DMS53 treated with DMSO at 0.1 percent for 48 hours (cell line): ENCODE measurements around the gene CCL17.
"Not testable (repeated sequence)": the region's sequence is repeated elsewhere in the genome, so short reads cannot be mapped to it uniquely, and the experiment has no call there.

ENCODE experiments used
- DNase-seq: peaks from one replicate; lab custom pipeline; 2025; ENCODE audit not compliant: unreplicated experiment; lab: John Stamatoyannopoulos, UW

The CCL17 gene

DNA sequence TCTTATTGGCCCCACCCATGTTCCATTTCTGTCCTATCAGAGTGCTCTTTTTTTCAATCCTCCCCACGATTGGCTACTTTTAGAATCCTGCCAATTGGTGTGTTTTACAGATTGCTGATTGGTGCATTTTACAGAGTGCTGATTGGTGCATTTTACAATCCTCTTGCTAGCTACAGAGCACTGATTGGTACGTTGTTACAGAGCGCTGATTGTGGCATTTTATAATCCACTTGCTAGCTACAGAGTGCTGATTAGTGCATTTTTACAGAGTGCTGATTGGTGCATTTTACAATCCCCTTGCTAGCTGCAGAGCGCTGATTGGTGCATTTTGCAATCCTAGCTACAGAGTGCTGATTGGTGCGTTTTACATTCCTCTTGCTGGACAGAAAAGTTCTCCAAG, 9.5 kb upstream of the CCL17 start:
- no peak for DNase-seq

DNA sequence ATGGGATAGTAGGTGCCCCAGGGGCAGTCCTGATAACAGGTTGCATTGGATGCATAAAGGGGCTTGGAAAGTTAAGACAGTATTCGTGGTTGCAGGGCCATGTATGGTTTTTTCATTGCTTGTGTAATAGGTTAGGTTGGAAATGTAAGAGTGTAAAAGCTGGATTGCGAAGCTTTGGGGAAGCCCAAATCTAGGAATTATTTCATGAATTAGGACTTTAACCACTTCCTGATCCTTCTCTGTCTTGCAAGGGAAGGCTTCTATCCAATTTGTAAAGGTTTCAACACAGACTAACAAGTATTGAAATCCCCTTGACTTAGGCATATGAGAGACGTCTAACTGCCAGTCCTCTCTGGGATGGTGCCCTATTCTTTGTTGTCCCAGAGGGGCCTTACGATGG, 7.8 kb upstream of the CCL17 start:
- no peak for DNase-seq

DNA sequence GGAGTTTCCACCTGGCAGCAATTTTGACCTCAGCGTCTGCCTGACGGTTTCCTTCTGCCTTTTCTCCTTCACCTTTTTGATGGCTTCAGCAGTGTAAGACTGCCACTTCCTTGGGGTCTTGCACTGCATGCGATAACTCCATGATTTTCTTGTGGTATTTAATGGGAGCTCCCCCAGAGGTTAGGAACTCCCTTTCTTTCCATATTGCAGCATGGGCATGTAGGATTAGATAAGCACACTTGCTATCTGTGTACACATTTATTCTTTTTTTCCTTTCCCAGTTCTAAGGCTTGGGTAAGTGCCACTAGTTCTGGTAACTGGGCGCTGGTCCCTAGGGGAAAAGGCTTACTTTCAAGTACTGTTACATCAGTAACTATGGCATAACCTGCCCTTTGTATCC, 7.1 kb upstream of the CCL17 start:
- not testable (repeated sequence) for DNase-seq

DNA sequence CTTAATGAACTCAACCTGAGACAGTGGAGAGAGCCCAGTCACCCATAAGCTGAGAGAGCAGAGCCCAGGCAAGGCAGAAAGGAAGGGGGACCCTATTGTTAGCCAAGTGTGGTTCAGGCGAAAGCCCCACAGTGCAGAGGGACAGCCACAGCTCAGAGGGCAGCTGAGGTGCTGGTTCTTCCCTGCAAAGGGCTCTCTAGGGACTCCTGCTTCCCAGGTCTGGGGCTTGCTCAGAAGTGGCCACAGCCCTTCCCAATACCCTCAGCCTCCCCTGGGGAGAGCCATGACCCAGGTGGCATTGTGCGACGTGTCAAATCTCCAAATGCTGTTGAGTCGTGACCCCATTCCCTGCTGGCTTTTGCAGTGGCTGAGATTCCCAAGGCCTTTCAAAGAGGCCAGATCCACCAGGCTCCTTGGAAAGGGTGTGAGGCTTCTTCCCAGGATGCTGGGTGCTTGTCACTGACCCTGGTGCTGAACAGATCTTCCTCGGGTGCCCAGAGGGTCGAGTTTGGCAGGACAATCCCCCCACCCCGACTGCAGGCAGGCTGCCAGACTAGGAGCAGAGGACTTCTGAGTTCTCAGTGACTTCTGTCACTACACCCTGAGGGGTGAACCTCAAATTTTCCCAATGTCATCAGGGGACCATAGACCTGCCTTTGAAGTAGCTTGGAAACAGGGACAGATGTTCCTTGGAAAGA, 2.5 kb upstream of the CCL17 start:
- no peak for DNase-seq

DNA sequence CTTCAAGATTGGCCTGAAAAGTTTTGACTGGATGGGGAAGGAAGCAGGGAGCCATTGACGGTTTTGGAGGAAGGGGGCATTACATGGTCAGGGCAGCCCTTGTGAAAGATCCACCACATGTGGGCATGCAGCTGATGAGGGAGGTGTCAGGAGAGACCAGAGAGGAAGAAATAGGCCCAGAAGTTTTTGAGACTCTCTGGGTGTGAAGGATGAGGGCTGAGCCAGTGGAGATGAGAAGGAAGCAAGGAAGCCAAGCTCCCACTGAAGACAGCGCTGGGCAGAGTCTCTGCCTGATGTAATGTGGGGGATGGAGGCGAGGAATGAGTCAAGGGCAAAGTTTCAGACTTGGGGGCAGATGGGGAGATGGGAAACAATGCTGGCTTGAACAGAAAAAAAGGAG, 530 bp downstream of the CCL17 start:
- no peak for DNase-seq

DNA sequence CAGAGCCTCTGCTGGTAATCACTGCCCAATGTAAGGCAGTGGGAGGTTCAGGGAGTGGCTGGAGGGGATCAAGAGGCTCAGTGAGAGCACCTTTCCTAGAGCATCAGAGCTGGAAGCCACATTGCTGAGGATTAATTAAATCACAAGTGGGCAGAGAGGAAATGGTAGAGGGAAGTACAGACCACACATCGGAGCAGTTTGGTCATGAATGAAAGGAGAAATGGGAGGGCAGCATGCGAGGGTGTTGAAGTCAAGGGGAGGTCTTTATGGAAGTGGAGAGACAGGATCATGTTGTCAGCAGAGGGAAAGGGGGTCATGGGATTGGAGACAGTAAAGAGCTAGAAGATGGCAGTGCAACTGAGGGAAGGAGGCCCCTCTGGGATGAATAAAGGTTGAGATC, 2.3 kb downstream of the CCL17 start:
- DNase-seq = no peak

DNA sequence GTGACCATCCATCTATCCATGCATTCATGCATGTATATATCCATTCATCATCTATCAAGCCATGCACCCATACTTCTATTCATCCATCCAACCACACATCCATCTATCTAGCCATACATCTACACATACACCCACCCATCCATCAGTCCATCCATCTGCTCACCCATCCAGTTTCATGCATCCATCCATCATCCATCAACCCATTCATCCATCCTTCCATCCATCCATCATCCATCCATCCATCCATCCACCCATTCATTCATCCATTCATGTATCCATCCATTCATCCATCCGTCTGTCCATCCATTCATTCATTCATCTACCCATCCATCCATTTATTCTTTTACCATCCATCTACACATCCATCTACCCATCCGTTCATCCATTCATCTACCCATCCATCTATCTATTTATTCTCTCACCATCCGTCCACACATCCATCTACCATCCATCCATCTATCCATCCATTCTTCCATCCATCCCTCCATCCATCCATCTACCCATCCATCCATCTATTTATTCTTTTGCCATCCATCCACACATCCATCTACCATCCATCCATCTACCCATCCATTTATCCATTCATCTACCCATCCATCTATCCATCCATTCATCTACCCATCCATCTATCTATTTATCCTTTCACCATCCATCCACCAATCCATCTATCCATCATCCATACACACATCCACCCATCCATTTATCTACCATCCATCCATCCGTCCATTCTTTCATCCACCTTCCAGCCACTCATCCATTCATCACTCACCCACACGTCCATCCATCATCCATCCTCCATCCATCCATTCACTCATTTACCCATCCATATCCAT, 3.2 kb downstream of the CCL17 start:
- DNase-seq = no peak

DNA sequence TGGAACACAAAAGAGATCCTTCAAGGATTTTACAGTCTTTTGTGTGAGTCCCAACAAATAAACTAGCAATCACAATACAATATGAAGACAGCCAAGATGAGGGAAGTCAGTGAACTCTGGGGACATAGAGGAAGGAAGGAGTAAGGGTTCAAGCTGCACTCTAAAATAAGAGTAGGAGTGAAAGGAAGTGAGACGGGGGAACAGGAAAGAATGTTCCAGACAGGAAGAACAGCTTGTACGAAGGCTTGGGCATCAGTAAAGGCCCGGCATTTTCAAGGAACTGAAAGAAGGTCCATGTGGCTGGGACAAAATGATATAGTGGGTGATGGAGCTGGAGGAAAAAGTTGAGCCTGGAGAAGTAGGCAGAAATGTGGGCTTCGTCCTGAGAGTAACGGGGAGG, 4.5 kb downstream of the CCL17 start:
- DNase-seq = no peak

DNA sequence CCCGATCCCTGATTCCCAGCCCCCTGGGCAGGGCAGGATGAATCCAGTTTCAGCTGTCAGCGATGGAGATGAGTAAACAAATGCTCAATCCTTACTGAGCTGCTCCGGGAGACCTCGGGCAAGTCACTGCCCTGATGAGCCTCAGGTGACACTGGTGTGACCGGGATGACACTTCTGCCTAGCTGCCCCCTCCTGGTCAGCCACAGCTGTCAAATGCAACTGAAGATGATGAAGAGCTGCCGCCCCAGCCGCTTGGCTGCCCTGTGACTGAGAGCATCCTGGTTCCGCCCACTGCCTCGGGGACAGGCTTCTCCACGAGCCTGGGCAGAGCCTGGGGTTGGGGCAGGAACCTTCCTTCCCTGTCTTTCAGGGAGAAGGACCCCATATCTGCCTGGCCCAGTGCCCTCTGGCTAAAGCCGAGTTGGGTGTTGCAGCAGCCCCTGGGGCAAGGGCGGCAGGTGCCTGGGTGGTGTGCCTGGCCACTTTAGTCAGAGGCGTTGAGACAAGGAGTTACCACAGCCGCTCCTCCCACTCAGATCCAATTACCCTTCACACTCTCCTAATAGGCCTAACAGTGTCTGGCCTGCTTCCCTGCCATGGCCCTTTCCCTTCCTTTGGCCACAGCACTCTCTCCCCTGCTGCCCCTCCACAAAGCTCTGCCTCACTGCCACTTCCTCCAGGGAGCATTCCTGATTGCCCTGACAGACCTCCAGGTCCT, 5.5 kb downstream of the CCL17 start:
- peak; percentile 14 for DNase-seq

DNA sequence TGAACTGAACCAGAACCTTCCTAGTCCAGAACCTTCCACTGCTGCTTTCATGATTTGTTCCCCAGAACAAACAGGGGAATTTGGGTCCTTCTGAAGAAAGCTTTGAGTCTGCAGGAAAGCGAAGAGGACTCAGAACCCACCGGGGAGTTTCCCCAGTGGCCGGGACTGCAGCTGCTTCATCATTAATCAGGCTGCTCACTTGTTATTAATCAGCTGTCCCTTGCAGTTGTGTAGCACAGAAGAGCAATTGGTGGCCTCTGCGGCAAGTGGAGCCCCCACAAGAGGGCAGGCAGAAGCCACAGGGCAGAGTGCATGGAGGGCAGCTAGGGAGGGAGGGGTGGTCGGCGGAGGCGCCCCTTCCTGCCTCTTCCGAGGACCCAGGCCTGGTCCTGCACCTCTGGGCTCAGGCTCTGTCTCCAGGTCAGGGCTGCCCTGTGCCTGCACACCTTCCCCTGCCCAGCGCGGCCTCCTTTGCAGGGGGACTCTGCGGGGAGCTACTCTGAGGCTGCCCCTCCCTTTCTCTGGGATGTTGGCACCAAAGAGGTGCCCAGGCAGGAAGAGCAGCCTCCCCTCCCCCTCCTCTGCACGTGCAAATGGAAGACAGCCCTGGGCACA, 6.9 kb downstream of the CCL17 start:
- no peak for DNase-seq

DNA sequence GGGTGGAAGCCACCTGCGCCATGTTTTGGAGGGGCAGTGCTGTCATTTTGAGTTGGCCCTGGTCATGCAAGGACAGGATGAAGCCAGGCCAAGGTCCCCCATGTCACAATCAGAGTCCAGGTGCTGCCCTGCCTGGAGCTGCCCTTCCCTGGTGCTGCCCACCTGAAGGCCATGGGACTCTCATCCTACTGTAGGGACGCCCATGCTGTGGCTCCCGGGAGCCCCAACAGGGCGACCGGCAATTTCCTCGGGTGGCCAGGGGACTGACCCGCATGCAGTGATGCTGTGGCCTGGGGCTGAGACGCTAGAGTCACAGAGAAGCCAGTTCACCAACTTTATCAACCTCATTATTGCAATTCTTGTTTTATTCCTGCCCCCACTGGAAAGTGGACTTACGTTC, 8.0 kb downstream of the CCL17 start:
- DNase-seq = no peak

DNA sequence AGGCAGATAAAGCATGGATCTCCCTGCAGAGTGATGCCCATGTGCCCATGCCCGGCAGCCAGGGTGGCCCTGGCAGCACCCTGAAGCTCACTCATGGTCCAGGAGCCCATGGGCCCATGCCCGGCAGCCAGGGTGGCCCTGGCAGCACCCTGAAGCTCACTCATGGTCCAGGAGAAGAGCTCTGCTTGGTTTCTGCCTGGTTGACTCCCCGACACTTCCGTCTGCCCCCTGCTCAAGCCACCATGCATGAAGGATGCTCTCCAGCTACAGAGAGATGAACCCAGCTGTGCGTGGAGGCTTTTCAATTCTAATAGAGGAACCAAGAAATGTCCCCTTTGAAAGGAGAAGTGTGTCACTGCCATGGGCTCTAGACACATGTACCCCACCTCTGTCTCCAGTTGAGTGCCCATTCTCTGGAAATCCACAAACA, 8.7 kb downstream of the CCL17 start:
- DNase-seq = no peak

DNA sequence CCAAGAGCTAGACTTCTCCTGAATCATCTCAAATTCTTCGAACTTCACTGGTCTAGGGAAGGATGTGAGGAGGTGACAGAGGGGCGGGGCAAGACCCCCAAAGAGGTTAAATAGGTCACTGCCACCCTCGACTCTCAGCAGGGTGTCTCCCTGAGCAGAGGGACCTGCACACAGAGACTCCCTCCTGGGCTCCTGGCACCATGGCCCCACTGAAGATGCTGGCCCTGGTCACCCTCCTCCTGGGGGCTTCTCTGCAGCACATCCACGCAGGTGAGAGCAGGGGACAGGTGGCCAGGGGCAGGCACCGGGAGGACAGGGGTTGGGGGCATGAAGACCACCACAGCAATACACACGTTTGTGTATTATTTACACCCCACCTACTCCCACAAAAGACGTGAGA, 9.2 kb downstream of the CCL17 start:
- DNase-seq = no peak

DNA sequence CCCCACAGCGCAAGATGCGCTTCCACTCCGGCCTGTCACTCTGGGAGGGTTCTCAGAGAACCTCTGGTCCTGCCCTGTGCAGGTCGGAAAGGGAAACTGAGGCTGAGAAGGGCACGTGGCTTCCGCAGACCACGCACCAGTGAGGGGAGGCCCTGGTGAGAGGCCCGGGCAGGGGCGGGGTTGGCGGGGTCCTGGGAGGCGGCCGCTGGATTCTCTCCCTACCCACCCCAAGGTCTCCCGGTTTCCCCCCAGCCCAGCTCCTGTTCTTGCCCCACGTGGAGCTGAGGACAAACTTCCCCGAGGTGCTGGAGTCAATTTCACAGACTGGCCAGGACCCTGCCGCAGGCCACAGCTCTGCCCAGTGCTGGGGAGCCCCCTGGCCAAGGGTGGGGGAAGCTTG, 11.5 kb downstream of the CCL17 start:
- DNase-seq = no peak

DNA sequence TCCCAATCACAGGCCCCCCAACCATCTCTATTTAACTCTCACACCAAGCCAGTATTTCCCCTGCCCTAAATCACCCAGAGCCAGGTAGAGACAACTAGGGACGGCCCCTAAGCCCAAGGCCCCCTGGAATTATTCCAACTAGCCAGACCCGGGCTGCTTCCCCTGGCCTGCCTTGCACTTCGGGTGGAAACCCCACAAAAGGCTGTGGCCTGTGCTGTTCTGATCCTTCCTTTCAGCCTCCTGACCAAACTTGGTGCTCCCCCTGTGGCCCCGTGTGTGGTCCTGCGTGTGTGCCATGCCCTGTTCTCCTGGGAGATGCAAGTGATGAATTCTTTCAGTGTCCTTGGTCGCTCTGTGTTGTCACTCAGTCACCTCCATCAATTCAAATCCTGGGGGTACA, 14.9 kb downstream of the CCL17 start:
- no peak for DNase-seq

DNA sequence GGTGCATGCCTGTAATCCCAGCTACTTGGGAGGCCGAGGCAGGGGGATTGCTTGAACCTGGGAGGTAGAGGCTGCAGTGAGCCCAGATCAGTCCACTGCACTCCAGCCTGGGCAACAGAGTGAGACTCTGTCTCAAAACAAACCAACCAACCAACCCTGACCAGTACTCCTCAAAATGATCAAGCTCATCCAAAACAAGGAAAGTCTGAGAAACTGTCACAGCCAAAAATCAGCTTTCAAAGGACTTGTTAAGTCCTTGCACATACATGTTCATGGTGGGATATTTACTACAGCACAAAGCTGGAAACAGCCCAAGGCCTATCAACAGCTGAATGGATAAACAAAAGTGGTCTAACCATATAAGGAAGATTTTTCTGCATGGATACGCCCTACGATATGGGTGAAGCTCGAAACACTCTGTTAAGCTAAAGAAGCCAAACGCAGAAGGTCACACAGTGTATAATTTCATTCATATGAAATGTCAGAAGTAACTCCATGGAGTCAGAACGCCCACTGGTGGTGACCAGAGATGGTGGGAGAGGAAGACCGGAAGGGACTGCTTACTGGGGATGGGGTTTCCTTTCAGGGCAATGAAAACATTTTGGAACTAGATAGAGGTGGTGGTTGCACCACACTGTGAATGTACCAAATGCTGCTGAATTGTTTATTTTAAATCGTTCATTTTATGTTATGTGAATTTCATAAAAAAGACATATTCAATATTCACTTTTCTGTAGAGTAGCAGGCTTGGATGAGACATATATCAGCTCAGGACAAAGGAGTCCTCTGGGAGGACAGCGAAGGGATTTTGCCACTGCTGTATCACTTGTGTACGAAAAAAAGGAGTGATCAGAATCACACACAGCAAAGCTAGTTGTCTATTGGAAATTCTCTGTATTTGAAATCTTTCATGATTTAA, 17.7 kb downstream of the CCL17 start:
- peak; percentile 58 for DNase-seq

DNA sequence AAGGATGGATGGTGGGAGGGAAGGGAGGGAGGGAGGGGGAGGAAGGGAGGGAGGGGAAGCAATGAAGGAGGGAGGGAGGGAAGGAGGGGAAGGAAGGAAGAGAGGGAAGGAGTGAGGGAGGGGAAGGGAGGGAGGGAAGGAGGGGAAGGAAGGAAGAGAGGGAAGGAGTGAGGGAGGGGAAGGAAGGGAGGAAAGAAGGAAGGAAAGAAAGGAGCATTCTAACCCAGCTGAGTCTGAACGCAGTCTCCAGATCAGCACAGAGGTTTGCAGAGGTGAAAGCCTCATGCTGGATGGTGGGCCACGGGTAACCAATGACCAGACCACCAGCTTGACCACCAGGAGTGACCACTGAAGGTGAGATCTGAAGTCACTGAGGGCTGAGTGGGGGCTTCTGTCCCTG, 18.6 kb downstream of the CCL17 start:
- DNase-seq = no peak

DNA sequence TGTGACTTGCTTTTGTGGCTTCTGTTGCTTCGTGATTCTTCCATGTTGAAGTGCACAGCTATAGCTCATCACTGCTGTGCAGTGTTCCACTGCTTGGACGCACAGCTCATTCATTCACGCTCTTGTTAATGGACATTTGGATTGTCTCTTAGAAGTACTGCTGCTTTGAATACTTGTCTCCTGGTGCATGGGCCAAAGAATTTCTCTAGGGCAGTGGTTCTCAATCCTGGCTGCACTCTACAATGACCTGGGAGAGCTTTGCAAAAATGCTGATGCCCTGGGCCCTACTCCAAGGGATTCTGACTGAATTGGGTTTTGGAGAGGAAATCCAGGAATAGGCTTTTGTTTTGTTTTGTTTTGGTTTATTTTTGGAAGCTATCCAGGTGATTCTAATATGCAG, 20.0 kb downstream of the CCL17 start:
- no peak for DNase-seq

DNA sequence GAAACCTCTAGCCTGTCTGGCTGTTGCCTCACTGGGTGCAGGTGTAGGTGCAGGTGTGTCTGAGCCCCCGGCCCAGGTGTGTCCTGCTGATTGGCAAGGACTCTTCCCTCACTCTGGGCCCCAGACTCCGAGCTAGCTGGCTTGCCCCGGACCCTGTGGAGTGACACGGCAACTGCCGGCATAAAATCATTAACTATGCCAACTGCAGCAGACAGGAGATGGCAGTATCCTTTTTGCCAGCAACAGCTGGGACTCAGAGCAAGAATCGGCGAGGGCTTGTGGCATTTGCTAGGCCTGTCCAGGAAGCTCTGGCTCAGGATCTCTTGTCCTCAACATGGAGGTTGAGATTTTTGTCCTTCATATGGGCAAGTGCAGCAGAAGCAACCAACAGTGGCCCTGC, 21.8 kb downstream of the CCL17 start:
- no peak for DNase-seq

DNA sequence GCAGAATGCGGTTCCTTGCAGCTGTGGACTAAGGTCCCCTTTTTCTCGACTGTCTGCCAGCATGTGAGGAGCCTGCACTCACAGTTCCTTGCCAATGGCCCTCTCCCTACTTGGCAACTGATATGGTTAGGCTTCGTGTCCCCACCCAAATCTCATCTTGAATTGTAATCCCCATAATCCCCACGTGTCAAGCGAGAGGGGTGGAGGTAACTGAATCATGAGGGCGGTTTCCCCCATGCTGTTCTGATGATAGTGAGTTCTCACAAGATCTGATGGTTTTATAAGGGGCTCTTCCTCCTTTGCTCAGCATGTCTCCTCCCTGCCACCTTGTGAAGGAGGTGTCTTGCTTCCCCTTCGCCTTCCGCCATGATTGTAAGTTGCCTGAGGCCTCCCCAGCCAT, 22.7 kb downstream of the CCL17 start:
- DNase-seq = no peak

DNA sequence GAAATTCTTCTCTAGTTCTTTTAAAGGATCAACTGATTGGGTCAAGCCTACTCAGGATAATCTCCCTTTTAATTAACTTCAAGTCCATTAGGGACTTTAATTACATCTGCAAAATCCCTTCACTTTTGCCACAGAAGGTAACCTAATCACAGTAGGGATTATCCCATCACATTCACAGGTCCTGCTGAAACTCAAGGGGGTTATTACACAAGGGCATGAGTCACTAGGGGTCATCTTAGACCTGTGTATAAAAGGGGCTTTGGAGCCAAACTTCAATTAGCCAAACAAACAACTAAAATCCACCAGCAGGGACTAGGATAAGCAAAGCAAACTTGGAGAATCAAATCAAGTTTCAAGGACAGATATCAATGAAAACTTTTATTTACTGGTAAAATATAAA, 23.3 kb downstream of the CCL17 start:
- no peak for DNase-seq
